Endodermal cell (in vitro differentiated cells): ENCODE measurements around the gene ST7. TPM values are rescaled to one million over a fixed set of nuclear protein-coding genes. Genes with fewer than 3 reads are reported as not detected.

Experiments used
- DNase-seq: peaks from one replicate; pipeline ENCODE4 v3.0.0-alpha.2; 2017
- H3K27ac ChIP-seq: 2 replicates; pipeline ENCODE4 v1.5.1; 2013; ENCODE audit warnings: mild to moderate bottlenecking, low read depth, low read length, moderate library complexity
- H3K27me3 ChIP-seq: 2 replicates; pipeline ENCODE4 v1.6.1; 2013; ENCODE audit warnings: mild to moderate bottlenecking, low read length, moderate library complexity; ENCODE audit not compliant: insufficient read depth, control insufficient read depth, poor library complexity, severe bottlenecking
- H3K36me3 ChIP-seq: 2 replicates; pipeline ENCODE4 v1.7.0; 2013; ENCODE audit warnings: mild to moderate bottlenecking, low read length, moderate library complexity; ENCODE audit not compliant: control insufficient read depth, insufficient read depth
- H3K4me1 ChIP-seq: one replicate; pipeline ENCODE4 v1.7.0; 2013; ENCODE audit warnings: low read length; ENCODE audit not compliant: control insufficient read depth, insufficient read depth
- H3K4me3 ChIP-seq: 2 replicates; pipeline ENCODE4 v1.5.1; 2013; ENCODE audit warnings: mild to moderate bottlenecking, low read length, moderate library complexity
- H3K9ac ChIP-seq: 2 replicates; pipeline ENCODE4 v1.6.1; 2013; ENCODE audit warnings: mild to moderate bottlenecking, low read length, moderate library complexity; ENCODE audit not compliant: poor library complexity, severe bottlenecking; ENCODE audit errors: extremely low read depth
- H3K9me3 ChIP-seq: 2 replicates; pipeline ENCODE4 v1.6.1; 2013; ENCODE audit warnings: mild to moderate bottlenecking, low read length, moderate library complexity; ENCODE audit not compliant: control insufficient read depth
- H3K27ac Mint-ChIP-seq: 2 replicates; pipeline ENCODE4 v1.8.0; 2020; ENCODE audit warnings: mixed read lengths
- H3K27me3 Mint-ChIP-seq: 2 replicates; pipeline ENCODE4 v1.8.0; 2021; ENCODE audit warnings: mild to moderate bottlenecking, mixed read lengths; ENCODE audit not compliant: insufficient read depth
- H3K36me3 Mint-ChIP-seq: 2 replicates; pipeline ENCODE4 v1.8.0; 2020; ENCODE audit warnings: low read depth, mixed read lengths
- H3K4me1 Mint-ChIP-seq: 2 replicates; pipeline ENCODE4 v1.8.0; 2020; ENCODE audit warnings: mixed read lengths
- H3K4me3 Mint-ChIP-seq: 2 replicates; pipeline ENCODE4 v1.8.0; 2020; ENCODE audit warnings: mild to moderate bottlenecking, moderate library complexity, mixed read lengths
- H3K9me3 Mint-ChIP-seq: 2 replicates; pipeline ENCODE4 v1.8.0; 2020; ENCODE audit warnings: mild to moderate bottlenecking, mixed read lengths
- WGBS, 2 experiments: methylation state at CpG; one replicate each; pipeline versions ENCODE4 v1.1.5 to v1.1.7; 2013; ENCODE audit warnings: missing lambda C conversion rate in 2 of 2, mixed read lengths in 1 of 2; ENCODE audit not compliant: insufficient coverage in 1 of 2, insufficient read length in 1 of 2; 5-methylcytosine and 5-hydroxymethylcytosine counted together
- microRNA-seq: library from miRNA; unstranded; fragments of <30 nt; microRNA quantifications from one replicate; pipeline ENCODE4 v1.2.0, GENCODE V29; 2020; ENCODE audit warnings: borderline microRNAs expressed
- total RNA-seq, 2 donors: library from RNA; stranded (reverse); fragmentation: NEBNext Ultra II Directional in 1 of 2; extraction: Animal tissue kit (Norgen Biotek cat#: 25700) in 1 of 2; gene quantifications; 2 replicates in 1 of 2; 3 replicates in 1 of 2; pipeline ENCODE4 v1.2.1, GENCODE V29; 2021
- TF ChIP-seq, protein P1 (sequence below): fragments of 200-600 bp; sonication (generic); conservative IDR thresholded peaks from 2 replicates; pipeline ENCODE4 v1.5.0; 2021; ENCODE audit warnings: antibody characterized with exemption, mild to moderate bottlenecking

ST7 gene
- total RNA-seq, 2 donors from 2014 or later = 6.4 to 8.9 TPM

DNA sequence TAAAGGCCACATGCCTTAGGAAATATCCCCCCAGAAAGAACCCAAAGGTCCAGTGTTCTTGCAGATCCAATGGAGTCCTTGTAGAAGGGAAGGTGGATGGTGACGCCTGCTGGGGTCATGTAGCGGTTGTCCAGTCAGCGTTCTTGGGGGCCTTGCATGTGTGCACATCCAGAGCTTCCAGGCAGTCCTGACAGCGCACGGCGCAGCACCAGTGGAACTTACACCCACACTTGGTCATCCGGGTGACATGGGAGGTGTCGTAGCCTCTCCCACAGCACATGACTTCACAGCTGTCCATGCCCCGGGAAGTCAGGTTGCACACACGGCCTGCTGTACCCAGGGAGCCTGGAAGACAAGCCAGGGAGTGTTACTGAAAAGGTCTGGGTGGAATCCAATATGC lies 324.7 kb downstream of the ST7 start:
- H3K27me3 Mint-ChIP-seq = no peaks in the 10 kb centered on the region

GRCh38 chr7:117279203-117279602 lies 325.9 kb downstream of the ST7 start:
- no peaks in the 10 kb centered on the region for H3K9me3 Mint-ChIP-seq
- no peak overlapping the region for H3K4me3 ChIP-seq
- H3K36me3 Mint-ChIP-seq = no peaks in the 10 kb centered on the region
- 78 to 86% methylated on average over 1 to 2 of the region's 2 CpGs for WGBS, 2 experiments
- H3K4me3 Mint-ChIP-seq = no peak overlapping the region
- no peak for DNase-seq
- no peaks in the 10 kb centered on the region for H3K27me3 Mint-ChIP-seq
- H3K9ac ChIP-seq = no peak overlapping the region
- no peak overlapping the region for H3K27ac ChIP-seq
- no peaks in the 10 kb centered on the region for H3K36me3 ChIP-seq
- no peak overlapping the region for H3K27ac Mint-ChIP-seq
- TF ChIP-seq, protein P1, sequence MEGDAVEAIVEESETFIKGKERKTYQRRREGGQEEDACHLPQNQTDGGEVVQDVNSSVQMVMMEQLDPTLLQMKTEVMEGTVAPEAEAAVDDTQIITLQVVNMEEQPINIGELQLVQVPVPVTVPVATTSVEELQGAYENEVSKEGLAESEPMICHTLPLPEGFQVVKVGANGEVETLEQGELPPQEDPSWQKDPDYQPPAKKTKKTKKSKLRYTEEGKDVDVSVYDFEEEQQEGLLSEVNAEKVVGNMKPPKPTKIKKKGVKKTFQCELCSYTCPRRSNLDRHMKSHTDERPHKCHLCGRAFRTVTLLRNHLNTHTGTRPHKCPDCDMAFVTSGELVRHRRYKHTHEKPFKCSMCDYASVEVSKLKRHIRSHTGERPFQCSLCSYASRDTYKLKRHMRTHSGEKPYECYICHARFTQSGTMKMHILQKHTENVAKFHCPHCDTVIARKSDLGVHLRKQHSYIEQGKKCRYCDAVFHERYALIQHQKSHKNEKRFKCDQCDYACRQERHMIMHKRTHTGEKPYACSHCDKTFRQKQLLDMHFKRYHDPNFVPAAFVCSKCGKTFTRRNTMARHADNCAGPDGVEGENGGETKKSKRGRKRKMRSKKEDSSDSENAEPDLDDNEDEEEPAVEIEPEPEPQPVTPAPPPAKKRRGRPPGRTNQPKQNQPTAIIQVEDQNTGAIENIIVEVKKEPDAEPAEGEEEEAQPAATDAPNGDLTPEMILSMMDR = no peak
- H3K27me3 ChIP-seq = no peaks in the 10 kb centered on the region
- H3K4me1 ChIP-seq = no peaks in the 10 kb centered on the region
- no peaks in the 10 kb centered on the region for H3K9me3 ChIP-seq
- no peaks in the 10 kb centered on the region for H3K4me1 Mint-ChIP-seq

More for the DNA sequence above, 324.7 kb downstream of the ST7 start:
- Histone ChIP-seq H3K27me3 (no peaks in the 10 kb centered on the region), H3K4me1 (no peaks in the 10 kb centered on the region), H3K9ac (no peak overlapping the region), H3K27ac (no peak overlapping the region), H3K4me3 (no peak overlapping the region), H3K9me3 (no peaks in the 10 kb centered on the region), H3K36me3 (no peaks in the 10 kb centered on the region)
- 92 to 96% methylated on average over 3 to 10 of the region's 10 CpGs for WGBS, 2 experiments
- TF ChIP-seq, protein P1 = no peak
- Mint-ChIP-seq H3K4me1 (no peaks in the 10 kb centered on the region), H3K36me3 (no peaks in the 10 kb centered on the region), H3K9me3 (no peaks in the 10 kb centered on the region), H3K4me3 (no peak overlapping the region), H3K27ac (no peak overlapping the region)
- DNase-seq = no peak

Small RNA genes lying within 50 kb of the gene (microRNA-seq; reads per million reads assigned to microRNA genes)
- gene MIR6132 = not detected

Other genes starting within 250 kb of the ST7 start
- gene CAPZA2, start 90.9 kb upstream of the ST7 start, total RNA-seq = 100 to 1,000 TPM; 127 to 133 TPM